ENCODE results near the gene OR51M1.

The OR51M1 gene

DNA sequence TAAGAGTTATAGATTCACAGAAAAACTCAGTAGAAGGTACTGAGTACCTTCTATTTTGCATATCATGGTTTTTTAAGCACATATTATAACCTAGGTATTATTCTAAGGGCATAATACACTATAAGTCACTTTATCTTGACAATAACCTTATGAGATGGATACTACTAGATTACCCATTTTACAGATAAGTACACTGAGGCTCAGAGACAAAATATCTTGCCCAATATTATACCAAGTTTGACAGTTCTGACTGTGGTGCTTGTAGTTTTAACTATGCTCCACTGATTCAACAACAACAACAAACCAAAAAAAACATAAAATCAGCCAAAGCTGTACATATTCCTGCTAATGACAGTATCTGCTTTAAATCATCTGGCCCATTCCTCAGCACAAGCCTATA lies 10.5 kb downstream of the OR51M1 start:
- DNase-seq (ENCODE audit: low spot score), result no peak
- TF ChIP-seq, protein P1, sequence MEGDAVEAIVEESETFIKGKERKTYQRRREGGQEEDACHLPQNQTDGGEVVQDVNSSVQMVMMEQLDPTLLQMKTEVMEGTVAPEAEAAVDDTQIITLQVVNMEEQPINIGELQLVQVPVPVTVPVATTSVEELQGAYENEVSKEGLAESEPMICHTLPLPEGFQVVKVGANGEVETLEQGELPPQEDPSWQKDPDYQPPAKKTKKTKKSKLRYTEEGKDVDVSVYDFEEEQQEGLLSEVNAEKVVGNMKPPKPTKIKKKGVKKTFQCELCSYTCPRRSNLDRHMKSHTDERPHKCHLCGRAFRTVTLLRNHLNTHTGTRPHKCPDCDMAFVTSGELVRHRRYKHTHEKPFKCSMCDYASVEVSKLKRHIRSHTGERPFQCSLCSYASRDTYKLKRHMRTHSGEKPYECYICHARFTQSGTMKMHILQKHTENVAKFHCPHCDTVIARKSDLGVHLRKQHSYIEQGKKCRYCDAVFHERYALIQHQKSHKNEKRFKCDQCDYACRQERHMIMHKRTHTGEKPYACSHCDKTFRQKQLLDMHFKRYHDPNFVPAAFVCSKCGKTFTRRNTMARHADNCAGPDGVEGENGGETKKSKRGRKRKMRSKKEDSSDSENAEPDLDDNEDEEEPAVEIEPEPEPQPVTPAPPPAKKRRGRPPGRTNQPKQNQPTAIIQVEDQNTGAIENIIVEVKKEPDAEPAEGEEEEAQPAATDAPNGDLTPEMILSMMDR (IDR thresholded peaks at IDR 0.05; ENCODE audit: extremely low read depth, missing control alignments), result no peak

DNA sequence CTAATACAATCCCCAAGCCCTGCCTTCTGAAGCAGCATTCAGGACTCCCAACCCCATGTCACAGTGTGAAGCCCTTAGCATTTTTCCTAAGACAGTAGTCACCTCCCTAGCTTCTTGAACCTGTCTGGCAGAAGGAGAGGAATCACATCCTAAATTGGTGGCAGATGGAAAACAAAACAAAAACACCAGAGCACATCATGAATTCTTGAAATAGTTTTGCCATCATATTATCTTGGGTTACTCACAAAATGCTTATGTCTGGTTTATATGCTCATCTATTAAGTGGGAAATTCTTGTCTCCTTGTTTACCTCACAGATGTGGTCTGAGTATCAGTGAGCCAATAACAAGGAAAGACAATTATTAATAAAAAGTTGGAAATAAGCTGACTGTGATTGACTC lies 15.3 kb downstream of the OR51M1 start:
- DNase-seq (ENCODE audit: low spot score), result no peak
- TF ChIP-seq, protein P1 (IDR thresholded peaks at IDR 0.05; ENCODE audit: extremely low read depth, missing control alignments), result no peak

DNA sequence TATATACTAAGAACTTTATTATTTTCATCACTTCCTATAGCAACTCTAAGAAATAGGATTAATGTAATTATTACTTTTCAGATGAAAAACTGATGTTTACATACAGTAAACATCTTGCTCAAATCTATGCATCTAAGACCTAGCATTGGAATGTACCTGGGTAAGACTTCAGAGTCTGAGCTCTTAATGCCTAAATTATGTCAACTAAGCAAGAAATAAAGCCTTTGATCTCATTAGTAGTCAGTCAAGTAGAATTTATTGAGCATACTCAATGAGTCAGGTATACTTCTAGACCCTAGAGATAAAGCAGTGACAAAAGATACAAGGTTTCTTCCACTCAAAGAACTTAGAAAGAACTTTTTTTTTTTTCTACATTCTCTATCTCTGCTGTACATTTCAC lies 21.6 kb downstream of the OR51M1 start:
- TF ChIP-seq, protein P1 (IDR thresholded peaks at IDR 0.05; ENCODE audit: extremely low read depth, missing control alignments), result no peak
- DNase-seq (ENCODE audit: low spot score), result no peak

DNA sequence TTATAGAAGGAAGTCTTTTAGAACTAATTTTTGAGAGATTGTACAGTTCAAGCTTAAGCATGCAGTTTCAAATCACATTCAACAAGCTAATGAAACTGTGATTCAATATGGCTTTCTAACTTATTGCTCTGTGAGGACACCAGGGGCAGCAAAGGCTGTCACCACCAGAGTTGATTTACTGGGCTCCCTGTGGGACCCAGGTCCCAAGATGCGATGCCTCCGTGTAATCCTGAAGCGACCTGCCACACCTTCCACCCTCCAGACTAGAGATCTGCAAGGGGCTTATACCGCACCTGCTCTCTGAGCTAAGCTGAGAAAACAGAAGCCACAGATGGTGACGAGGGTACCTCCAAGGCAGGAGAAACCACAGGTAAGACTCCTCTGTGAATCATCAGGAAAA lies 37.4 kb downstream of the OR51M1 start:
- TF ChIP-seq, protein P1 (IDR thresholded peaks at IDR 0.05; ENCODE audit: extremely low read depth, missing control alignments), result no peak
- DNase-seq (ENCODE audit: low spot score), result no peak

DNA sequence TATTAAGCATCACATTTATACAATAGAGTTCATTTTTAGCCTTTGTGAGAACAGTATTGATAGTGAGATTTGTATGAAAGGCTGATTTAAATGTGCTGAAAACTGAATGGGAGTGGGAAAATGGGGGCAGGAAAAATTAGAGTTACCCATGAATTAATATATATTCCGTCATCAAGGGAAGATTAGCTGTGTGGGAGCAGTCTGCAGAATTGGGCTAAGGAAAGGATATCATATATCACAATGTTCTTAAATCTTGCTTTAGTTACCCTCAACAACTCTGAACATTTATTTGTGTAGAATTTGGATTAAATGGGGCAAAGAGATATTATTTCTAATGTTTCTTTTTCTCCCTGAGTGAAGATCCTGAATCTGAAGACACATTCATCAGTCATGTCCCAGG lies 38.2 kb downstream of the OR51M1 start, which contains the start of gene OR51Q1:
Gene OR51Q1 (plus strand): TSS at position 301 of the 400 bp plus-strand sequence. CDS start 90 bp downstream, at position 391.
- TF ChIP-seq, protein P1 (IDR thresholded peaks at IDR 0.05; ENCODE audit: extremely low read depth, missing control alignments), result no peak
- no peak for DNase-seq (ENCODE audit: low spot score)

DNA sequence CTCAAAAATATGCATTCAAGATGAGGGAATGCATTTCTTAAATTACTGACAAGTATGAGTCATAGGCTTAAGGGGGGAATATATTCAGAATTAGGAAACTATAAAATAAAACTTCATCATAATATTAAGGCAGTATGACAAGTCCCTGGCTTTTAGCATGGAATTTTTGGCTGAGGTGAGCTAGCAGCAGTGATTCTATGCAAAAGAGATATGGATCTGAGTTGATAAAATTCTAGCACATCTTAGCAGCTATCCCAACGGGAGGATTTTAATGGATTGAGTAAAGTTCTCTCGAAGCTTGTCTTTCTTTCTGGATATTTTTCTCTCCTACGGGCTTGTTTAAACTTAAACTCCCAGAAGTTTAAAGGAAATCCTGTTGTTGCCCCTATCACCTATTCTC lies 39.5 kb downstream of the OR51M1 start:
- DNase-seq (ENCODE audit: low spot score), result no peak
- TF ChIP-seq, protein P1 (IDR thresholded peaks at IDR 0.05; ENCODE audit: extremely low read depth, missing control alignments), result no peak

DNA sequence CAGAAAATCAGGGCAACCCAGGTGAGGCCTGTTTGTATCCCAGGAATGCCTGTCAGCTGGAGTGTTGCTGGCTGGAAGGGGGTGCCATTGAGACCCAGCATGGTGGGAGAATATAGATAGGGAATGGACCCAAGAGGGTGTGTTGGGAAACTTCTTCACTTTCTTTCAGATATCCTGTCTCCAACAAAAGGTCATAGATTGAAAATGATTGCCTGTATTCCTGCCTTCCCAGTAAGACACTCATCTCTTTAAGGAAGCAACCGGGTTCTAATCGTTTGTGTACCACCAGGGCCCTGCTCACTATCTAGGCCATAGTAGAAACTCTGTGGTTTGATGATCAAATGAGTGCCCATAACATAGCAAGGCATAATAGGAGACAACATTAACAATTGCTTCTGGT lies 57.8 kb downstream of the OR51M1 start, which contains the start of gene OR51I1:
Gene OR51I1 (minus strand): TSS at position 101 of the 400 bp plus-strand sequence. CDS start 0 bp downstream, at position 101.
- TF ChIP-seq, protein P1 (IDR thresholded peaks at IDR 0.05; ENCODE audit: extremely low read depth, missing control alignments), result no peak
- no peak for DNase-seq (ENCODE audit: low spot score)
